SK-N-SH (cell line): ENCODE results near the gene SCAMP2.

Experiments used
- EP300 ChIP-seq, 2 experiments: IDR thresholded peaks; 2 replicates each; pipeline versions ENCODE4 v1.4.0 to v1.6.1; 2012; ENCODE audit warnings: borderline replicate concordance in 1 of 2, low read depth in 1 of 2, low read length in 1 of 2
- GABPA ChIP-seq: IDR thresholded peaks from 2 replicates; pipeline ENCODE4 v1.4.0; 2012; ENCODE audit warnings: low read depth, mild to moderate bottlenecking
- MAX ChIP-seq: IDR thresholded peaks from 2 replicates; pipeline ENCODE4 v1.4.0; 2012; ENCODE audit warnings: low read depth
- YY1 ChIP-seq: IDR thresholded peaks from 2 replicates; pipeline ENCODE4 v1.4.0; 2012; ENCODE audit warnings: low read depth, mild to moderate bottlenecking
- TF ChIP-seq, protein P1 (sequence below): fragments of 200-600 bp; sonication (generic); IDR thresholded peaks from 2 replicates; pipeline ENCODE4 v1.6.1; 2017; ENCODE audit warnings: antibody characterized with exemption, mild to moderate bottlenecking, moderate library complexity
- TF ChIP-seq, protein P2 (sequence below): IDR thresholded peaks from 2 replicates; pipeline ENCODE4 v1.4.0; 2012; ENCODE audit warnings: low read depth, borderline replicate concordance

DNA sequence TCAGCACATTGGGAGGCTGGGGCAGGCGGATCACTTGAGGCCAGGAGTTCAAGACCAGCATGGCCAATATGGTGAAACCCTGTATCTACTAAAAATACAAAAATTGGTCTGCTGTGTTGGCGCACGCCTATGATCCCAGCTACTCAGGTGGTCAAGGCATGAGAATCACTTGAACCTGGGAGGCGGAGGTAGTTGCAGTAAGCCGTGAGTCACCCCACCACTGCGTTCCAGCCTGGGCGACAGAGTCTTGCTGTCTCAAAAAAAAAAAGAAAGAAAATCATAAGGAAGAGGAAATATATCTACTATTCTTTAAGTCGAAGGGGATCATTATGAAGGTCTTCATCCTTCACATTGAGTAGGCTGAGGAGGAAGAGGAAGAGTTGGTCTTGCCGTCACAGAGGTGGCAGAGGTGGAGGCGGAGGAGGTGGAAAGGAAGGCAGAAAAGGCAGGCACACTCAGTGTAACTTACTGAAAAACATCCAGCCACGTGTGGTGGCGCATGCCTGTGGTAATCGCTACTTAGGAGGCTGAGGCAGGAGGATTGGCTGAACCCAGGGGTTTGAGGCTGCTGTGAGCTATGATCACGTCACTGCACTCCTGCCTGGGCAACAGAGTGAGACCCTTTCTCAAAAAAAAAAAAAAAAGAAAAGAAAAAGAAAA, 77.1 kb downstream of the SCAMP2 start:
- TF ChIP-seq YY1 (no peak), MAX (no peak), EP300 (IDR thresholded peaks at IDR 0.05; ENCODE audit: borderline replicate concordance in 1 of 2, low read depth in 1 of 2, low read length in 1 of 2) (no peak), GABPA (no peak)
- TF ChIP-seq, protein P1, sequence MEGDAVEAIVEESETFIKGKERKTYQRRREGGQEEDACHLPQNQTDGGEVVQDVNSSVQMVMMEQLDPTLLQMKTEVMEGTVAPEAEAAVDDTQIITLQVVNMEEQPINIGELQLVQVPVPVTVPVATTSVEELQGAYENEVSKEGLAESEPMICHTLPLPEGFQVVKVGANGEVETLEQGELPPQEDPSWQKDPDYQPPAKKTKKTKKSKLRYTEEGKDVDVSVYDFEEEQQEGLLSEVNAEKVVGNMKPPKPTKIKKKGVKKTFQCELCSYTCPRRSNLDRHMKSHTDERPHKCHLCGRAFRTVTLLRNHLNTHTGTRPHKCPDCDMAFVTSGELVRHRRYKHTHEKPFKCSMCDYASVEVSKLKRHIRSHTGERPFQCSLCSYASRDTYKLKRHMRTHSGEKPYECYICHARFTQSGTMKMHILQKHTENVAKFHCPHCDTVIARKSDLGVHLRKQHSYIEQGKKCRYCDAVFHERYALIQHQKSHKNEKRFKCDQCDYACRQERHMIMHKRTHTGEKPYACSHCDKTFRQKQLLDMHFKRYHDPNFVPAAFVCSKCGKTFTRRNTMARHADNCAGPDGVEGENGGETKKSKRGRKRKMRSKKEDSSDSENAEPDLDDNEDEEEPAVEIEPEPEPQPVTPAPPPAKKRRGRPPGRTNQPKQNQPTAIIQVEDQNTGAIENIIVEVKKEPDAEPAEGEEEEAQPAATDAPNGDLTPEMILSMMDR = no peak
- TF ChIP-seq, protein P2, sequence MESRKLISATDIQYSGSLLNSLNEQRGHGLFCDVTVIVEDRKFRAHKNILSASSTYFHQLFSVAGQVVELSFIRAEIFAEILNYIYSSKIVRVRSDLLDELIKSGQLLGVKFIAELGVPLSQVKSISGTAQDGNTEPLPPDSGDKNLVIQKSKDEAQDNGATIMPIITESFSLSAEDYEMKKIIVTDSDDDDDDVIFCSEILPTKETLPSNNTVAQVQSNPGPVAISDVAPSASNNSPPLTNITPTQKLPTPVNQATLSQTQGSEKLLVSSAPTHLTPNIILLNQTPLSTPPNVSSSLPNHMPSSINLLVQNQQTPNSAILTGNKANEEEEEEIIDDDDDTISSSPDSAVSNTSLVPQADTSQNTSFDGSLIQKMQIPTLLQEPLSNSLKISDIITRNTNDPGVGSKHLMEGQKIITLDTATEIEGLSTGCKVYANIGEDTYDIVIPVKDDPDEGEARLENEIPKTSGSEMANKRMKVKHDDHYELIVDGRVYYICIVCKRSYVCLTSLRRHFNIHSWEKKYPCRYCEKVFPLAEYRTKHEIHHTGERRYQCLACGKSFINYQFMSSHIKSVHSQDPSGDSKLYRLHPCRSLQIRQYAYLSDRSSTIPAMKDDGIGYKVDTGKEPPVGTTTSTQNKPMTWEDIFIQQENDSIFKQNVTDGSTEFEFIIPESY = no peak
